GM23248 (cell line): ENCODE measurements around the gene PDXDC1.
"Not testable (repeated sequence)": the region's sequence is repeated elsewhere in the genome, so short reads cannot be mapped to it uniquely, and the experiment has no call there.

ENCODE experiments used
- EZH2 ChIP-seq: fragments of 200-600 bp; sonication (generic); IDR thresholded peaks from 2 replicates; pipeline ENCODE4 v1.6.1; 2018; ENCODE audit warnings: antibody characterized with exemption, mild to moderate bottlenecking; ENCODE audit not compliant: insufficient read depth, poor library complexity, severe bottlenecking
- EZH2phosphoT487 ChIP-seq: fragments of 200-600 bp; sonication (generic); IDR thresholded peaks from 2 replicates; pipeline ENCODE4 v1.6.1; 2018; ENCODE audit warnings: antibody characterized with exemption, moderate library complexity, mild to moderate bottlenecking, low read depth; ENCODE audit not compliant: insufficient read depth

DNA sequence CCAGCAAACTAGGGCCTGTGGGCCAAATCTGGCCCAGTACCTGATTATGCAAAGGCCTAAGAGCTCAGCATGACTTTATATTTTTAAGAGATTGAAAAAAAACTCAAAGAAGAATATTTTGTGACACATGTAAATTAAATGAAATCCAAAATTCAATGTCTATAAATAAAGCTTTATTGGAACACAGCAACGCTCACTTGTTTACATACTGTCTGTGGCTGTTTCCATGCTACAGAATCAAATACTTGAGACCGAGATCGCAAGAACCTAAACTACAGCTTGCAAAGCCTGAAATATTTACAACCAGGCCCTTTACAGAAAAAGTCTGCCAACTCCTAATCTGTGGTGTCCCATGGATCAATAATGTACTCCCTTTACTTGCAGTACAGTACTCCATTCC lies 5.0 kb upstream of the PDXDC1 start:
- TF ChIP-seq EZH2, EZH2phosphoT487: not testable (repeated sequence)
